HCT116 (cell line): ENCODE data around the gene CAMK2G.

Experiments used
- CTCF ChIP-seq, 3 experiments: fragments of 200-600 bp in 1 of 3; sonication (generic) in 1 of 3; IDR thresholded peaks in 2 of 3; conservative IDR thresholded peaks in 1 of 3; 2 replicates each; pipeline ENCODE4 v1.5.1; 2012 to 2017; ENCODE audit warnings: low read depth in 2 of 3, low read length in 2 of 3, antibody characterized with exemption in 1 of 3, borderline replicate concordance in 1 of 3, control low read depth in 1 of 3, mild to moderate bottlenecking in 1 of 3, mixed read lengths in 1 of 3, mixed run types in 1 of 3, moderate library complexity in 1 of 3; ENCODE audit not compliant: insufficient read depth in 1 of 3
- EZH2 ChIP-seq: fragments of 200-600 bp; sonication (generic); IDR thresholded peaks from 2 replicates; pipeline ENCODE4 v1.6.1; 2017; ENCODE audit warnings: antibody characterized with exemption, mixed run types
- EZH2phosphoT487 ChIP-seq: fragments of 200-600 bp; IDR thresholded peaks from 2 replicates; pipeline ENCODE4 v1.6.1; 2018; ENCODE audit warnings: antibody characterized with exemption, borderline replicate concordance
- JUND ChIP-seq: IDR thresholded peaks from 2 replicates; pipeline ENCODE4 v1.6.1; 2012
- POLR2A ChIP-seq: IDR thresholded peaks from 2 replicates; pipeline ENCODE4 v1.7.0; 2011; ENCODE audit warnings: borderline replicate concordance; ENCODE audit not compliant: insufficient read depth, insufficient read length; ENCODE audit errors: extremely low read depth
- RAD21 ChIP-seq: IDR thresholded peaks from 2 replicates; pipeline ENCODE4 v1.6.1; 2012; ENCODE audit warnings: low read depth, mild to moderate bottlenecking
- SP1 ChIP-seq: IDR thresholded peaks from 2 replicates; pipeline ENCODE4 v1.6.1; 2012; ENCODE audit warnings: low read depth
- ZNF274 ChIP-seq: fragments of 200-500 bp; sonication (Bioruptor generic); IDR thresholded peaks from 2 replicates; pipeline ENCODE4 v1.6.1; 2014; ENCODE audit warnings: mild to moderate bottlenecking, low read depth, low read length, inconsistent platforms

GRCh38 chr10:73769396-73769795, 105.0 kb downstream of the CAMK2G start:
- TF ChIP-seq CTCF (IDR thresholded peaks at IDR 0.05 in 2 of 3, conservative IDR thresholded peaks at IDR 0.05 in 1 of 3; ENCODE audit: borderline replicate concordance in 1 of 3, insufficient read depth in 1 of 3, low read depth in 2 of 3, low read length in 2 of 3) (no peak), RAD21 (no peak), POLR2A (no peak), EZH2 (no peak), SP1 (no peak), ZNF274 (no peak), EZH2phosphoT487 (no peak), JUND (no peak)
